NOMO-1 treated with DMSO at 0.1 percent for 48 hours (cell line): ENCODE results near the gene WNT1.

Experiments
- DNase-seq: peaks from one replicate; lab custom pipeline; 2025; ENCODE audit not compliant: unreplicated experiment; lab: John Stamatoyannopoulos, UW

WNT1 gene

GRCh38 chr12:49026101-49026500 is 48.0 kb downstream of the WNT1 start:
- no peak for DNase-seq

- DNase-seq: no peak
Measured at GRCh38 chr12:49026678-49027480, 48.8 kb downstream of the WNT1 start.

GRCh38 chr12:49027846-49028555 is 49.9 kb downstream of the WNT1 start:
- DNase-seq: no peak

- no peak for DNase-seq
Measured at GRCh38 chr12:49028666-49029275, 50.6 kb downstream of the WNT1 start.

GRCh38 chr12:49030119-49030518 is 52.0 kb downstream of the WNT1 start:
- DNase-seq: no peak

- DNase-seq: no peak
Measured at GRCh38 chr12:49030714-49031572, 52.8 kb downstream of the WNT1 start.

GRCh38 chr12:49031573-49032161 is 53.5 kb downstream of the WNT1 start:
- no peak for DNase-seq
